ENCODE results near the gene SCNN1G.
"Not testable (repeated sequence)": the region's sequence is repeated elsewhere in the genome, so short reads cannot be mapped to it uniquely, and the experiment has no call there.

The SCNN1G gene

DNA sequence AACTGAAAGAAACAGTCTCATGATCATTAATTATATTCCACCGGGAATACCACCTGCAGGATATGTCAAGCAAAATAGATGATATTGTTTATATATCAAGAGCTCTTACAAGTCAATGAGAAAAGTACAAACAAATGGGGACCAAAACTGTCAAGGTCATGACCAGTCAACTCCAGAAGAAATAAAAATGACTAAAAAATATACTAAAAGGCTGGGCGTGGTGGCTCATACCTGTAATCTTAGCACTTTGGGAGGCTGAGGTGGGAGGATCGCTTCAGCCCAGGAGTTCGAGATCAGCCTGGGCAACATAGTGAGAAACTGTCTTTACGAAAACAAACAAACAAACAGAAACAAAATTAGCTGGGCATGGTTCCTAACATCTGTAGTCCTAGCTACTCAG, 69.8 kb downstream of the SCNN1G start:
- DNase-seq (ENCODE audit: low read depth in 2 of 2): no peak

DNA sequence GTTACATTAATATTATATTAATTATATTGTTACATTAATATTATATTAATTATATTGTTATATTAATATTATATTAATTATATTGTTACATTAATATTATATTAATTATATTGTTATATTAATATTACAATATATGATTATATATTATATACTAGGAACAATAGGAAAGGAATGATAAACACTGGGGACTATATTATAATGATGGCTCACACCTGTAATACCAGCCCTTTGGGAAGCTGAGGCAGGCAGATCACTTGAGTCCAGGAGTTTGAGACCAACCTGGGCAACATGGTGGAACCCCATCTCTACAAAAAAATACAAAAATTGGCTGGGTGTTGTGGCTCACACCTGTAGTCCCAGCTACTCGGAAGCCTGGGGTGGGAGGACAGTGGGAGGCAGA, 71.1 kb downstream of the SCNN1G start:
- DNase-seq (ENCODE audit: low read depth in 2 of 2): not testable (repeated sequence)

DNA sequence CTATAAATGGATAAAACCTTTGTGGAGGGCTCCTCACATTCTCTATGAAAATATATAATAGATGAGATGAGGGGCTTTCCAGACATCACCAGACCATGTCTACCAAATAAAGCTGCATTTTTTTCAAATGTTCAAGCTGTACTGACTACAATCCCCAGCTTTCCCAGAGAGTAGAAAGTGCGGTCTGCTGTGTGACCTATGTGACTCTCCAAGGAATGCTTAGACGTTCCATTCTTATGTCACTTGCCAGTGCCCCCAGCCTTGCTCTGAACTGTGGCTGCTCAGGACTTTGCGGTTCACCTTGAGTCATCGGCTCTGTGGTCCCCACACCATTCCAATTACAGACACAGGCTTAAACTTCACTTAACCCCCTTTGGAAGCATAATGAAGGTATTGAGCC, 71.8 kb downstream of the SCNN1G start:
- DNase-seq (ENCODE audit: low read depth in 2 of 2): no peak

DNA sequence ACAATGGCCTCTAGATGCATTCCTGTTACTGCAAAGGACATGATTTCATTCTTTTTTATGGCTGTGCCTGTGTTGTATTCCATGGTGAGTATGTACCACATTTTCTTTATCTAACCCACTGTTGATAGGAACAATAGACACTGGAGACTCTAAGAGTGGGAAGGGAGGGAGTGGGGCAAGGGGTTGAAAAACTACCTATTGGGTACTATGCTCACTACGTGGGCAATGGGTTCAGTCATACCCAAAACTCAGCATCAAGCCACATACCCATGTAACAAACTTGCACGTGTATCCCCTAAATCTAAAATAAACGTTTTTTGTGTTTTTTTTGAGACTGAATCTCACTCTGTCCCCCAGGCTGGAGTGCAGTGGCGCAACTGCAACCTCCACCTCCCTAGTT, 72.5 kb downstream of the SCNN1G start:
- no peak for DNase-seq (ENCODE audit: low read depth in 2 of 2)

DNA sequence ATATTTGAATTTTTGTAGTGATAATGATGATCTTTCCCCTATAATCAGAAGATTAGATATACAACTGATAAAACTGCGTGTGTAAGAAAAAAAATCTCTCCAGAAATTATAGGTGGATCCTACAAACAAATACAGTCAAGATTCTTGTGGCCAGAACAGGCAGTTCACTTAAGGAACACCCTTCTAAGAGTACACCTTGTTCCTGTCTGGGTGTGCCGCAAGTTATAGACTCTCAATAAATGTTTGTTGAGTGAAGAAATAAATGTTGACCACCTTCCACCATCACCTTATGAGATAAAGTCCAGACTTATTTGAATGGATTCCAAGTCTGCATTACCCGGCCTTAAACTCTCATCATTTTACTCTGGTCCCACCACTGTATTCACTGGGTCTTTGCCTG, 73.9 kb downstream of the SCNN1G start:
- no peak for DNase-seq (ENCODE audit: low read depth in 2 of 2)

DNA sequence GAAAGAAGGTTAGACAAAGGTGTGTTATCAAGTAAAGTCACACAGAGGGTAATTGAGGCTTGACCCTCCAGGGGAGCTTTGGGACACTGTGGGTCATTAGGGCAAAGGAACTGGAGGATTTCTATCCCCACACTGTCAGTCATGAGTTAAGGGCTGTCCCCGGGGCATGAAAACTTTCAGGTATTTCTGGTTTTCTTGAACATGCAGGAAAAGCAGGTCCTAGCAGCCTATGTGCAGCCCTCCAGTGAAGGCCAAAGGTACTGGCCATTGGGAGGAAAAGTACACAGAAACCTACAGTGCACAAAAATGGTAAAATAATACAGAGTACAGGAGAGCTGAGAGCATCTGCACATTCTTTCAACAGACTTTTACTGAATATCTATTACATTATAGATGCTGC, 75.1 kb downstream of the SCNN1G start:
- DNase-seq (ENCODE audit: low read depth in 2 of 2): no peak

DNA sequence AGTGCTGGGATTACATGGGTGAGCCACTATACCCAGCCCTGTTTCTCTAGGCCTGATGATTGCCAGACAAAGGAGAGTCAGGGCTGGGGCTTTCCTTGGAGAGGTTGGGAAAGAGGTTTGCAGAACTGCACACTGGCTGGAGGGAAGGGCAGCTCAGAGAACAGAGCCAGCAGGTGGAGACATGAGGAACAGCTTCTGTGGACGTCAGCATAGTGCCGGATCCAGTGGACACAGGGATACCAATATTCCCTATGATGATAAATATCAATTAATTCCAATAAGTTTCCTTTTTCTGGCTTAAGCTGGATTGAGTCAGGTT, 76.3 kb downstream of the SCNN1G start:
- DNase-seq (ENCODE audit: low read depth in 2 of 2): no peak
